ENCODE data around the gene KIF6. TPM values are rescaled to one million over a fixed set of nuclear protein-coding genes. Genes with fewer than 3 reads are reported as not detected.

KIF6 gene
- total RNA-seq, 1 donor from 2014 or later = 1.4 TPM

GRCh38 chr6:39330057-39330456 lies 395.2 kb downstream of the KIF6 start:
- Mint-ChIP-seq H3K27me3 (ENCODE audit: low read depth) (peaks cover 89% of the 10 kb centered on the region), H3K36me3 (no peaks in the 10 kb centered on the region), H3K27ac (no peak overlapping the region), H3K4me3 (no peak overlapping the region), H3K4me1 (no peaks in the 10 kb centered on the region), H3K9me3 (no peaks in the 10 kb centered on the region)
- DNase-seq (ENCODE audit: low spot score in 2 of 2, unreplicated experiment in 2 of 2) = no peak
- no peak for TF ChIP-seq CTCF (IDR thresholded peaks at IDR 0.05; ENCODE audit: unreplicated experiment)

GRCh38 chr6:39328066-39328465 lies 397.1 kb downstream of the KIF6 start:
- Mint-ChIP-seq H3K27me3 (ENCODE audit: low read depth) (peaks cover 89% of the 10 kb centered on the region), H3K36me3 (no peaks in the 10 kb centered on the region), H3K4me1 (no peaks in the 10 kb centered on the region), H3K27ac (no peak overlapping the region), H3K4me3 (no peak overlapping the region), H3K9me3 (no peaks in the 10 kb centered on the region)
- no peak for DNase-seq (ENCODE audit: low spot score in 2 of 2, unreplicated experiment in 2 of 2)
- TF ChIP-seq CTCF (IDR thresholded peaks at IDR 0.05; ENCODE audit: unreplicated experiment) = no peak

- Mint-ChIP-seq H3K9me3 (no peaks in the 10 kb centered on the region), H3K36me3 (no peaks in the 10 kb centered on the region), H3K4me1 (no peaks in the 10 kb centered on the region), H3K27ac (no peak overlapping the region), H3K4me3 (no peak overlapping the region), H3K27me3 (ENCODE audit: low read depth) (peaks cover 88% of the 10 kb centered on the region)
- no peak for DNase-seq (ENCODE audit: low spot score in 2 of 2, unreplicated experiment in 2 of 2)
- TF ChIP-seq CTCF (IDR thresholded peaks at IDR 0.05; ENCODE audit: unreplicated experiment) = no peak
Observed at GRCh38 chr6:39327507-39327906, 397.7 kb downstream of the KIF6 start.

- no peak for DNase-seq (ENCODE audit: low spot score in 2 of 2, unreplicated experiment in 2 of 2)
- no peak within 1 kb of the TSS for H3K4me3 Mint-ChIP-seq
- TF ChIP-seq CTCF (IDR thresholded peaks at IDR 0.05; ENCODE audit: unreplicated experiment) = no peak
- H3K27ac Mint-ChIP-seq = no peak within 1 kb of the TSS
- H3K4me1 Mint-ChIP-seq = no peaks in the 10 kb centered on the region
- H3K27me3 Mint-ChIP-seq (ENCODE audit: low read depth) = peaks cover 90% of the 10 kb centered on the region
- H3K36me3 Mint-ChIP-seq = no peaks in the 10 kb centered on the region
- peaks cover 5% of the 10 kb centered on the region for H3K9me3 Mint-ChIP-seq
Observed at GRCh38 chr6:39322306-39322850, 402.8 kb downstream of the KIF6 start, which contains the start of gene KCNK16. KCNK16 (minus strand) TSS chr6:39322702; CDS start chr6:39322540, 162 bp downstream.

GRCh38 chr6:39321761-39322160 lies 403.4 kb downstream of the KIF6 start:
- no peaks in the 10 kb centered on the region for H3K36me3 Mint-ChIP-seq
- no peaks in the 10 kb centered on the region for H3K4me1 Mint-ChIP-seq
- DNase-seq (ENCODE audit: low spot score in 2 of 2, unreplicated experiment in 2 of 2) = no peak
- peaks cover 5% of the 10 kb centered on the region for H3K9me3 Mint-ChIP-seq
- peaks cover 90% of the 10 kb centered on the region for H3K27me3 Mint-ChIP-seq (ENCODE audit: low read depth)
- no peak overlapping the region for H3K27ac Mint-ChIP-seq
- no peak for TF ChIP-seq CTCF (IDR thresholded peaks at IDR 0.05; ENCODE audit: unreplicated experiment)
- no peak overlapping the region for H3K4me3 Mint-ChIP-seq
